CD4-positive, alpha-beta T cell (primary cell): ENCODE measurements around the gene DOCK4. TPM values are rescaled to one million over a fixed set of nuclear protein-coding genes. Genes with fewer than 3 reads are reported as not detected.

Experiments used
- ATAC-seq: fragments of 200-7000 bp; cut with Tn5 transposase; one replicate; pipeline ENCODE4 v1.10.0; 2022; ENCODE audit warnings: mild to moderate bottlenecking; ENCODE audit not compliant: poor library complexity
- CTCF ChIA-PET: fragments of 350-600 bp; sonication (Branson Sonifier 250); formaldehyde crosslinking; loops from one replicate; lab custom pipeline; 2021; ENCODE audit warnings: antibody characterized with exemption, inconsistent platforms; lab: Charles Lee
- POLR2A ChIA-PET: fragments of 350-600 bp; sonication (Branson Sonifier 250); formaldehyde crosslinking; loops from one replicate; lab custom pipeline; 2021; ENCODE audit warnings: antibody characterized with exemption, inconsistent platforms; lab: Charles Lee
- DNase-seq, 14 experiments: peaks; one replicate each; pipeline ENCODE4 v3.0.0-alpha.2; 2013 to 2020; ENCODE audit warnings: mixed read lengths in 2 of 14
- H3K27ac ChIP-seq, 2 donors: one replicate each; pipeline versions ENCODE4 v1.5.1 to v1.7.0; 2013; ENCODE audit warnings: low read length in 2 of 2, low read depth in 1 of 2, mild to moderate bottlenecking in 1 of 2
- H3K27me3 ChIP-seq, 2 experiments: 1 replicate in 1 of 2; 2 replicates in 1 of 2; pipeline versions ENCODE4 v1.6.1 to v1.7.0; 2013; ENCODE audit warnings: low read length in 2 of 2, control low read depth in 1 of 2, mild to moderate bottlenecking in 1 of 2, moderate library complexity in 1 of 2; ENCODE audit not compliant: insufficient read depth in 2 of 2, control insufficient read depth in 1 of 2
- H3K36me3 ChIP-seq: one replicate; pipeline ENCODE4 v1.6.1; 2013; ENCODE audit warnings: low read length, control low read depth; ENCODE audit not compliant: insufficient read depth
- H3K4me1 ChIP-seq: one replicate; pipeline ENCODE4 v1.6.1; 2013; ENCODE audit warnings: low read length, control low read depth; ENCODE audit not compliant: insufficient read depth
- H3K4me3 ChIP-seq: one replicate; pipeline ENCODE4 v1.5.1; 2013; ENCODE audit warnings: mild to moderate bottlenecking, low read length, moderate library complexity
- H3K9me3 ChIP-seq, 2 experiments: 1 replicate in 1 of 2; 2 replicates in 1 of 2; pipeline versions ENCODE4 v1.6.1 to v1.7.0; 2013; ENCODE audit warnings: low read length in 2 of 2, mild to moderate bottlenecking in 2 of 2, control low read depth in 1 of 2, moderate library complexity in 1 of 2; ENCODE audit not compliant: control insufficient read depth in 1 of 2, insufficient read depth in 1 of 2
- H3K27ac Mint-ChIP-seq: one replicate; pipeline ENCODE4 v1.8.0; 2020; ENCODE audit warnings: mixed read lengths
- H3K27me3 Mint-ChIP-seq: one replicate; pipeline ENCODE4 v1.8.0; 2021; ENCODE audit warnings: mixed read lengths
- H3K36me3 Mint-ChIP-seq: one replicate; pipeline ENCODE4 v1.8.0; 2021; ENCODE audit warnings: low read depth, mixed read lengths
- H3K4me1 Mint-ChIP-seq: one replicate; pipeline ENCODE4 v1.8.0; 2021; ENCODE audit warnings: low read depth, mixed read lengths
- H3K4me3 Mint-ChIP-seq: one replicate; pipeline ENCODE4 v1.8.0; 2020; ENCODE audit warnings: mild to moderate bottlenecking, mixed read lengths
- H3K9me3 Mint-ChIP-seq: one replicate; pipeline ENCODE4 v1.8.0; 2020; ENCODE audit warnings: mixed read lengths
- intact Hi-C, 2 experiments: fragments of 100-400 bp; cut with DNase I in 1 of 2; cut with micrococcal nuclease in 1 of 2; formaldehyde crosslinking; loops; one replicate each; pipeline versions ENCODE4 v1.15.1 to v1.9.0; 2023 to 2025; cut with DNase I, micrococcal nuclease
- total RNA-seq, 174 experiments: library from RNA in 2 of 174; stranded (reverse) in 2 of 174; gene quantifications; one replicate each; pipeline ENCODE4 v1.2.3 and lab custom pipeline; 2021 to 2026
- TF ChIP-seq, protein P1 (sequence below): fragments of 200-600 bp; IDR thresholded peaks from one replicate; pipeline ENCODE4 v1.8.0; 2022; ENCODE audit warnings: antibody characterized with exemption, mild to moderate bottlenecking

DOCK4 gene
- total RNA-seq, 2 experiments from 2014 or later: 0.31 to 0.38 TPM

GRCh38 chr7:111760043-111760442 is 446.2 kb downstream of the DOCK4 start:
- H3K27ac Mint-ChIP-seq: no peak overlapping the region
- no peaks in the 10 kb centered on the region for H3K4me1 Mint-ChIP-seq
- ChIA-PET CTCF (no interaction called here), POLR2A (no interaction called here)
- H3K9me3 ChIP-seq: no peaks in the 10 kb centered on the region
- no peak overlapping the region for H3K4me3 Mint-ChIP-seq
- intact Hi-C loops: loop anchor here in 1 of 2 experiments (5.0 kb wide), 1 partner anchor 657 kb away; no protein-coding TSS in a partner anchor
- TF ChIP-seq, protein P1, sequence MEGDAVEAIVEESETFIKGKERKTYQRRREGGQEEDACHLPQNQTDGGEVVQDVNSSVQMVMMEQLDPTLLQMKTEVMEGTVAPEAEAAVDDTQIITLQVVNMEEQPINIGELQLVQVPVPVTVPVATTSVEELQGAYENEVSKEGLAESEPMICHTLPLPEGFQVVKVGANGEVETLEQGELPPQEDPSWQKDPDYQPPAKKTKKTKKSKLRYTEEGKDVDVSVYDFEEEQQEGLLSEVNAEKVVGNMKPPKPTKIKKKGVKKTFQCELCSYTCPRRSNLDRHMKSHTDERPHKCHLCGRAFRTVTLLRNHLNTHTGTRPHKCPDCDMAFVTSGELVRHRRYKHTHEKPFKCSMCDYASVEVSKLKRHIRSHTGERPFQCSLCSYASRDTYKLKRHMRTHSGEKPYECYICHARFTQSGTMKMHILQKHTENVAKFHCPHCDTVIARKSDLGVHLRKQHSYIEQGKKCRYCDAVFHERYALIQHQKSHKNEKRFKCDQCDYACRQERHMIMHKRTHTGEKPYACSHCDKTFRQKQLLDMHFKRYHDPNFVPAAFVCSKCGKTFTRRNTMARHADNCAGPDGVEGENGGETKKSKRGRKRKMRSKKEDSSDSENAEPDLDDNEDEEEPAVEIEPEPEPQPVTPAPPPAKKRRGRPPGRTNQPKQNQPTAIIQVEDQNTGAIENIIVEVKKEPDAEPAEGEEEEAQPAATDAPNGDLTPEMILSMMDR: no peak
- H3K4me3 ChIP-seq: no peak overlapping the region
- no peaks in the 10 kb centered on the region for H3K9me3 Mint-ChIP-seq
- no peaks in the 10 kb centered on the region for H3K36me3 Mint-ChIP-seq
- H3K27me3 Mint-ChIP-seq: peaks cover 13% of the 10 kb centered on the region
- no peak for DNase-seq
- ATAC-seq: no peak
- no peaks in the 10 kb centered on the region for H3K4me1 ChIP-seq
- H3K36me3 ChIP-seq: no peaks in the 10 kb centered on the region
- H3K27ac ChIP-seq: no peak overlapping the region
- no peaks in the 10 kb centered on the region for H3K27me3 ChIP-seq

GRCh38 chr7:111758332-111758731 is 447.9 kb downstream of the DOCK4 start:
- no peaks in the 10 kb centered on the region for H3K36me3 Mint-ChIP-seq
- Histone ChIP-seq H3K27ac (no peak overlapping the region), H3K9me3 (no peaks in the 10 kb centered on the region), H3K27me3 (no peaks in the 10 kb centered on the region), H3K4me1 (no peaks in the 10 kb centered on the region), H3K36me3 (no peaks in the 10 kb centered on the region), H3K4me3 (no peak overlapping the region)
- H3K4me1 Mint-ChIP-seq: no peaks in the 10 kb centered on the region
- CTCF ChIA-PET: no interaction called here
- TF ChIP-seq, protein P1: no peak
- H3K9me3 Mint-ChIP-seq: no peaks in the 10 kb centered on the region
- POLR2A ChIA-PET: no interaction called here
- peaks cover 15% of the 10 kb centered on the region for H3K27me3 Mint-ChIP-seq
- ATAC-seq: no peak
- H3K4me3 Mint-ChIP-seq: no peak overlapping the region
- no peak overlapping the region for H3K27ac Mint-ChIP-seq
- intact Hi-C loops: no loop called here
- no peak for DNase-seq

DNA sequence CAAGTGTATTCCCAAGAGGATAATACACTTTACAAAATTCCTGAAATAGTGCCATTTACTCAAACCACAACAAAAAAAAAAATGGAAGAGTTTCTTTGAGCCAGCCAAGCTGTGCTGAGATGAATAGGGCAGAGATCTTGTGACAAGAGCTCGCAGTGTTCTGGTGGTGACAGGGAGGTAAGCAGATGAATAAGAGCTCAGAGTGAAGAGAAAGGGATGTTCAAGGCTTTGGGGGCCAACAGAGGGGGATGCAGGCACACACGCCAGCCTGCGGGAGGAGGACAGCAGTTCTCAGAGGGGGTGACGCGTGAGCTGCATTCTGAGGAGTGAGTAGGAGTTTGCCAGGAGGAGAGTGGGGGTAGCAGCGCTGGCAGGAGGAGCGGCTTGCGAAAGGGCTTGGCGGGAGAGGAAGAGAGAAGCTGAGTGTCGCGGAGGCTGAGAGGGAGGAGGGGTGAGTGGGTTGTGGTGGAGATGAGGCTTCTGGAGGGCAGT is 449.5 kb downstream of the DOCK4 start:
- CTCF ChIA-PET: no interaction called here
- Histone ChIP-seq H3K36me3 (no peaks in the 10 kb centered on the region), H3K4me3 (no peak overlapping the region), H3K9me3 (no peaks in the 10 kb centered on the region), H3K27ac (no peak overlapping the region), H3K4me1 (no peaks in the 10 kb centered on the region), H3K27me3 (no peaks in the 10 kb centered on the region)
- Mint-ChIP-seq H3K27ac (no peak overlapping the region), H3K4me1 (no peaks in the 10 kb centered on the region), H3K27me3 (peaks cover 15% of the 10 kb centered on the region), H3K36me3 (no peaks in the 10 kb centered on the region), H3K4me3 (no peak overlapping the region), H3K9me3 (no peaks in the 10 kb centered on the region)
- intact Hi-C loops: no loop called here
- TF ChIP-seq, protein P1: no peak
- POLR2A ChIA-PET: no interaction called here
- ATAC-seq: no peak
- DNase-seq: no peak
